ENCODE measurements around the gene TRIM21.
A peak's percentile ranks its signal among the peaks of the same experiment; 100 is the strongest.
"Not testable (repeated sequence)": the region's sequence is repeated elsewhere in the genome, so short reads cannot be mapped to it uniquely, and the experiment has no call there.

The TRIM21 gene

GRCh38 chr11:4393209-4393857 is at the start of gene TRIM21:
TRIM21 (minus strand) TSS chr11:4393702; CDS start chr11:4390409, 3,293 bp downstream.
- DNase-seq (ENCODE audit: low spot score), result peak; percentile 85

DNA sequence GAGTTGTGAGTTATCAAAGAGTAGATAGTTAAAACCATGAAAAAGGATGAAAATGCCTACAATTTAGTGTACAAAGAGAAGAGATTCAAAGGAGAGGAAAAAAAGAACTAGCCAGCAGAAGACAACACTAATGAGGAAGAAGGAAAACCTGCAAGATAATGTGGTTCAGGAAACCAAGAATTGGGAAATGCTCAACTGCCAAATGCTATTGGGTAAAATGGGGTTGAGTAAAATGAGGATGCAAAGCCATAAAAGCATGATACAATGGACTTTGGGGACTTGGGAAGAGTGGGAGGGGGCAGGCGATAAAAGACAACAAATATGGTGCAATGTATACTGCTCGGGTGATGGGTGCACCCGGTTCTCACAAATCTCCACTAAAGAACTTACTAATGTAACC is 48.0 kb upstream of the TRIM21 start:
- no peak for DNase-seq (ENCODE audit: low spot score)

DNA sequence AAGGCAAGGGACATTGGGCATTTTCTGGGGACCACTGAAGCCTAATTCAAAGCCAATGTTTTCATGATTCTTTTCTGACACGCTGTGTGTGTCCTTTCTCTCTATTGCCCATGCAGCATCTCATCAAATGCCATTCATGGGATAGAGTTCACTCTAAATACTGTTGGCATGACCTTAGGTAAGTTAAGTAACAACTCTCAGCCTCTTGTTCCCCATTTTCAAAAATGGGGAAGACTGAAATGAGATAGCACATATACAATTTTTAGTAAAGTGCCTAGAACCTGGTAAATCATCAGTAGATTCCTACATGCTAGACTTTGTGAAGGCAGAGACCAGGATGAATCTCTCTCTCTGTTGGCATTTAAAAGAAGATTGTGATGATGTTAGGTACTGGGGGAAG is 42.9 kb upstream of the TRIM21 start:
- DNase-seq (ENCODE audit: low spot score), result no peak

- no peak for DNase-seq (ENCODE audit: low spot score)
Observed at GRCh38 chr11:4433856-4434255, 40.4 kb upstream of the TRIM21 start.

DNA sequence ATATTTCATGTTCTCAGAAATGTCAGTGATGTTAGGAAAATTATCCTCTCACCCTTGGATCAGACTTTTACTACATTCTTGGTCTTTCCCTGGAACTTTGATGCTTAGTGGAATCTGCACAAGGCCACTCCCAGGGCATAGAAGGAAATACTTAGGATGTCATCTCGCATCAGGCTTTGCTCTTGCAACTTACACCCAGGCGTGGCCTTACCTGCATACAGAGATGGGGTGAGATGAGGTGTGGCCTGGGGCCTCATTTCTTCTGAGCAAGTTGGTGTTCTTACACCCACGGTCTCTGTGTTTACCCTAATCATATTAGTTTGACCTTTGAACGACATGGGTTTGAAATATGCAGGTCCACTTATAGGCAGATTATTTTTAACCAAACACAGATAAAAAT is 36.5 kb upstream of the TRIM21 start:
- no peak for DNase-seq (ENCODE audit: low spot score)

DNA sequence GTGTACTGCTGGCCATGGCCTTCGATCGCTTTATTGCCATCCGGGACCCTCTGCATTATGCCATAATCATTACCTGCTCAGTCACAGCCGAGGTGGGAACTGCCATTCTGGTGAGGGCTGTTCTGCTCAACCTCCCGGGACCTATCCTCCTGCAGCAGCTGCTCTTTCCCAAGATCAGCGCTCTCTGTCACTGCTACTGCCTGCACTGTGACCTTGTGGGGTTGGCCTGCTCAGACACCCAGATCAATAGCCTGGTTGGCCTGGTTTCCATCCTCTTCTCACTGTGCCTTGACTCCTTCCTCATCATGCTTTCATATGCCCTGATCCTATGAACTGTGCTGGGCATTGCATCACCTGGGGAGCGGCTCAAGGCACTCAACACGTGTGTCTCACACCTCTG is 24.9 kb upstream of the TRIM21 start:
- no peak for DNase-seq (ENCODE audit: low spot score)

GRCh38 chr11:4416816-4417215 is 23.3 kb upstream of the TRIM21 start:
- no peak for DNase-seq (ENCODE audit: low spot score)

DNA sequence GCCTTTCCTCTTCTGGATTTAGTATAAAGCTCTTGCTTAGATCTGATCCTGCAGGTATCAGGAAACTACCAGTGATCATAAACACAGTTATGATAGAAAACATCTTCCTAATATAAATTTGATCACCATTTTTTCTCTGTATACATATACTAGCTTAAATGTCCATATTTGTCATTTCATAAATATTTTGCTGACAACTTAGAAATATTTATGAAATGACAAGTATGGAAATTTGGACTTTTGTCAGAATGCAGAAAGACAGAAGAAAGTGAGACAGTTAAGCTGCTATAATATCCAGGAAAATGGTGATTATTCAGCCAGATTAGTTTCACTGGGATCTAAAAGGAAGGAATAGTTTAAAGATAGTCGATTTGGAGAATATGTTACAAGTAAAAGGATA is 22.8 kb upstream of the TRIM21 start:
- no peak for DNase-seq (ENCODE audit: low spot score)

DNA sequence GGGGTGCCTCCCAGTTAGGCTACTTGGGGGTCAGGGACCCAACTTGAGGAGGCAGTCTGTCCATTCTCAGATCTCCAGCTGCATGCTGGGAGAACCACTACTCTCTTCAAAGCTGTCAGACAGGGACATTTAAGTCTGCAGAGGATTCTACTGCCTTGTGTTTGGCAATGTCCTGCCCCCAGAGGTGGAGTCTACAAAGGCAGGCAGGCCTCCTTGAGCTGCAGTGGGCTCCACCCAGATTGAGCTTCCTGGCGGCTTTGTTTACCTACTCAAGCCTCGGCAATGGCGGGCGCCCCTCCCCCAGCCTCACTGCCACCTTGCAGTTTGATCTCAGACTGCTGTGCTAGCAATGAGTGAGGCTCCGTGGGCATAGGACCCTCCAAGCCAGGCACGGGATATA is 12.7 kb upstream of the TRIM21 start:
- not testable (repeated sequence) for DNase-seq (ENCODE audit: low spot score)

- DNase-seq (ENCODE audit: low spot score), result no peak
Observed at GRCh38 chr11:4393858-4394223, 339 bp upstream of the TRIM21 start.

DNA sequence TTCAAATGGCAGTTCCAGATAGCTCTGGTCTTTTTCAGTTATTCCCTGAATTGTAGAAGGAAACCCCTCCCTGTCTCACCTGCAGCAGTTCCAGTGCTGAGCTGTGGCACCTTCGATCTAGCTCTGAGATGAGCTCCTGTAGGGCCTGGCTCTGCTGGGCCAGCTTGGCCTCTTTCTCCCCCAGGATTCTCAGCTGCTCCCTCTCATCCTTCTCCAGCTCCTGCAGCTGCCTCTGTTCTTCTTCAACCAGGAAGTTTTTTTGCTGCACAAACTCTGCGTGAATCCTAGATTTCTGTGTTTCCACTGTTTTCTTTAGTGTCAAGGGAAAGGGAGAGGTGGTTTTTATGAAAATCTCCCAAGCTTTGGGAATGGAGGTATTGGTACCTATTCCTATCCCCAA is 5.3 kb downstream of the TRIM21 start:
- no peak for DNase-seq (ENCODE audit: low spot score)

DNA sequence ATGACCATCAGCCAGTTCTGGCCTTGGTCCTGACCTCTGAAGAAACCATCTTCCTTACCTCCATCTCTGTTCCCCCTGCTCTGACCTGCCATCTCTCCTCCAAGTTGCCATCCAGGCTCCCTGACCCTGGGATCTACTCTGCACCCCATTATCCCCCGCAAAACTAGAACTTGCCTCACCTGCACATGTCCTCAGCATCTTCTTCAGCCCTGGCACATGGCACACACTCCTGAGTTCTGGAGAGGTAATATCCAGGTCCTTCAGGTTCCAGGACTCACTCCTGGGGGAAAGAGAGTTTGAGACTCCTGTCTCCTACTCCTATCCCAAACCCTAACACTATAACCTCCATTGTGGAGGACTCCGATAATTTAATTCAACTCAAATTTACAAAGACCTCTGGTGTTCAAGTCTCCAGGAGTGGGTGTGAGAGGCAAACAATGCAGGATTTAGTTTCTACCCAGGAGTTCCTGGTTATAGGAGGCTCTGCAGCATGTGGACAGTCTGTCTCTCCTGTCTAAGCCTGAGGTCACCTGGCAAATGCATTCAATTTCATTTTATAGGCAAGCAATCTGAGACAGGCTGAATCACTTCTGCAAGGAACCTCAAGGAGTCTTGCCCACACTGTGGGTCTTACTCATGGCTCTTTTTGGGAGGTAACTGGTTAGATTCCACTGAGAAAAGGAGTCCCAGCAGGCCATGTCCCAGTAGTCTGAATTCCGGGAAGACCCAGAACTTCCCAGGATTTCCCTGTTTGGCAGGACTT is 7.3 kb downstream of the TRIM21 start:
- DNase-seq (ENCODE audit: low spot score), result no peak

DNA sequence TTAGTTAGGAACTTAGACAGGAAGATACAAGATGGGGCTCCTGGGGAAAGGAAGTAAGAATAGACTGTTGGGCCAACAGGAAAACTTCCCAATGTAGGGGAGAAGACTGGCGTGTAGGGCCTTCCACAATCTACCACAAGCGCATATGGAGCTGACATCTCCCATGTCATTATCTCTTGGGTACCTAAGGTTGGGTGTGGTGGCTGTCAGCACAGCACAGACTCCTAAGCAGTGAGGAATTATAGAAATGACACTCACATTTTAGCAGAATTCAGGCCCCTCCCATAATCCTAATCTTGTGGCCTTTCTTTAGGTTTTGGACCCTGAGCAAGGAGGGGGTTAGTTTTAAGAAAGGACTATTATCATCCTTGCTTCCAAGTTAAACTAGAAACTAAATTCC is 11.6 kb downstream of the TRIM21 start:
- DNase-seq (ENCODE audit: low spot score), result no peak

GRCh38 chr11:4375431-4376140 is 17.9 kb downstream of the TRIM21 start:
- no peak for DNase-seq (ENCODE audit: low spot score)

- DNase-seq (ENCODE audit: low spot score), result no peak
Observed at GRCh38 chr11:4370166-4370565, 23.3 kb downstream of the TRIM21 start.

- DNase-seq (ENCODE audit: low spot score), result no peak
Observed at GRCh38 chr11:4368286-4368685, 25.2 kb downstream of the TRIM21 start, which contains the start of gene OR52B4. OR52B4 (minus strand) TSS chr11:4368386; CDS start chr11:4368295, 91 bp downstream.

GRCh38 chr11:4348142-4348541 is 45.4 kb downstream of the TRIM21 start:
- DNase-seq (ENCODE audit: low spot score), result not testable (repeated sequence)

GRCh38 chr11:4345366-4345765 is 48.1 kb downstream of the TRIM21 start:
- DNase-seq (ENCODE audit: low spot score), result not testable (repeated sequence)
